Prostate gland (tissue), 2 donors: ENCODE measurements around the gene LIX1L. TPM values are rescaled to one million over a fixed set of nuclear protein-coding genes. Genes with fewer than 3 reads are reported as not detected.

ENCODE experiments used
- DNase-seq: peaks from one replicate; pipeline ENCODE4 v3.0.0-alpha.2; 2019; ENCODE audit warnings: low spot score
- H3K27ac ChIP-seq, 2 donors: fragments of 200-600 bp; sonication (generic); 2 replicates each; pipeline ENCODE4 v1.5.1; 2017 to 2019
- H3K27me3 ChIP-seq: fragments of 200-600 bp; sonication (generic); replicated peaks from 2 replicates; pipeline ENCODE4 v1.5.1; 2019; ENCODE audit not compliant: insufficient read depth
- H3K36me3 ChIP-seq, 2 donors: fragments of 200-600 bp; sonication (generic); 1 replicate in 1 of 2; 2 replicates in 1 of 2; pipeline versions ENCODE4 v1.5.1 to v1.8.1; 2017 to 2019
- H3K4me1 ChIP-seq: fragments of 200-600 bp; sonication (generic); replicated peaks from 2 replicates; pipeline ENCODE4 v1.5.1; 2019
- H3K4me3 ChIP-seq, 2 donors: fragments of 200-600 bp; sonication (generic); 2 replicates each; pipeline ENCODE4 v1.5.1; 2017 to 2019
- H3K9me3 ChIP-seq: fragments of 200-600 bp; sonication (generic); 2 replicates; pipeline ENCODE4 v1.5.1; 2017
- CTCF ChIP-seq, 4 experiments: fragments of 200-600 bp in 2 of 4; fragments of 450-650 bp in 2 of 4; sonication (generic) in 2 of 4; IDR thresholded peaks; 1 replicate in 3 of 4; 2 replicates in 1 of 4; pipeline ENCODE4 v1.5.1; 2016 to 2019; ENCODE audit warnings: antibody characterized with exemption in 4 of 4, mild to moderate bottlenecking in 2 of 4, moderate library complexity in 2 of 4
- POLR2A ChIP-seq: fragments of 450-650 bp; IDR thresholded peaks from one replicate; pipeline ENCODE4 v1.6.1; 2016; ENCODE audit warnings: antibody characterized with exemption, mild to moderate bottlenecking
- POLR2AphosphoS5 ChIP-seq: sonication (generic); formaldehyde crosslinking; IDR thresholded peaks from one replicate; pipeline ENCODE4 v1.6.1; 2017; ENCODE audit warnings: antibody characterized with exemption
- WGBS: methylation state at CpG from one replicate; pipeline ENCODE4 v1.1.5; 2018; 5-methylcytosine and 5-hydroxymethylcytosine counted together
- intact Hi-C: fragments of 100-400 bp; cut with DNase I; formaldehyde crosslinking; loops from one replicate; pipeline ENCODE4 v1.14.2; 2022
- total RNA-seq, 2 donors: library from RNA; depleted of rRNA; stranded (reverse); fragments of >200 nt; gene quantifications; one replicate each; pipeline ENCODE4 v1.1.0, GENCODE V29; 2016

Gene LIX1L
- total RNA-seq, 2 donors from 2014 or later: 30.0 to 31.8 TPM

- no peak overlapping the region for H3K4me3 ChIP-seq
- TF ChIP-seq POLR2A (no peak), CTCF (IDR thresholded peaks at IDR 0.05) (no peak), POLR2AphosphoS5 (peak; percentile 23)
- H3K9me3 ChIP-seq: no peaks in the 10 kb centered on the region
- no peaks in the 10 kb centered on the region for H3K36me3 ChIP-seq
- intact Hi-C loops: no loop called here
- WGBS: 76% methylated on average over 6 of the region's 6 CpGs
- no peaks in the 10 kb centered on the region for H3K27me3 ChIP-seq
- H3K4me1 ChIP-seq: peaks cover 17% of the 10 kb centered on the region
- peak overlapping the region; percentile 41 to 44 for H3K27ac ChIP-seq
- no peak for DNase-seq
Measured at GRCh38 chr1:145982010-145982723, 24.4 kb upstream of the LIX1L start.

- no peak for TF ChIP-seq POLR2A
- Histone ChIP-seq H3K27ac (peak overlapping the region; percentile 88 to 90), H3K4me1 (peaks cover 17% of the 10 kb centered on the region), H3K36me3 (no peaks in the 10 kb centered on the region), H3K4me3 (no peak overlapping the region), H3K27me3 (no peaks in the 10 kb centered on the region), H3K9me3 (no peaks in the 10 kb centered on the region)
- intact Hi-C loops: loop anchor here (2.0 kb wide), 1 partner anchor 16 kb away; the partner anchor contains the start of gene TXNIP
- WGBS: 90% methylated on average over 1 of the region's 1 CpG
- no peak for DNase-seq
Measured at GRCh38 chr1:145980457-145980994, 22.7 kb upstream of the LIX1L start.

GRCh38 chr1:145979746-145980456 lies 22.1 kb upstream of the LIX1L start:
- H3K27me3 ChIP-seq: no peaks in the 10 kb centered on the region
- TF ChIP-seq POLR2A (no peak), POLR2AphosphoS5 (no peak), CTCF (IDR thresholded peaks at IDR 0.05) (no peak)
- no peak overlapping the region for H3K4me3 ChIP-seq
- intact Hi-C loops: loop anchor here (2.0 kb wide), 2 partner anchors 17 to 29 kb away; partner anchors contain the start of gene TXNIP
- H3K4me1 ChIP-seq: peaks cover 17% of the 10 kb centered on the region
- peak overlapping the region; percentile 88 to 90 for H3K27ac ChIP-seq
- no peak for DNase-seq
- 56% methylated on average over 7 of the region's 7 CpGs for WGBS
- no peaks in the 10 kb centered on the region for H3K9me3 ChIP-seq
- no peaks in the 10 kb centered on the region for H3K36me3 ChIP-seq

- H3K27me3 ChIP-seq: no peaks in the 10 kb centered on the region
- no peaks in the 10 kb centered on the region for H3K36me3 ChIP-seq
- H3K4me1 ChIP-seq: peaks cover 17% of the 10 kb centered on the region
- 9% methylated on average over 9 of the region's 9 CpGs for WGBS
- H3K4me3 ChIP-seq: peak overlapping the region in 1 of 2 donors; percentile 8
- DNase-seq: peak; percentile 95
- TF ChIP-seq POLR2AphosphoS5 (peak; percentile 100), CTCF (IDR thresholded peaks at IDR 0.05) (peak in 2 of 4 experiments; percentile 1 to 22), POLR2A (peak; percentile 73)
- intact Hi-C loops: loop anchor here (2.0 kb wide), 1 partner anchor 30 kb away; no protein-coding TSS in a partner anchor
- no peaks in the 10 kb centered on the region for H3K9me3 ChIP-seq
- peak overlapping the region; percentile 88 to 90 for H3K27ac ChIP-seq
Measured at GRCh38 chr1:145978854-145979745, 21.3 kb upstream of the LIX1L start.
